Measurements from ENCODE around the gene SPPL2A. TPM values are rescaled to one million over a fixed set of nuclear protein-coding genes. Genes with fewer than 3 reads are reported as not detected.
"Not testable (repeated sequence)": the region's sequence is repeated elsewhere in the genome, so short reads cannot be mapped to it uniquely, and the experiment has no call there.

SPPL2A gene, protein sequence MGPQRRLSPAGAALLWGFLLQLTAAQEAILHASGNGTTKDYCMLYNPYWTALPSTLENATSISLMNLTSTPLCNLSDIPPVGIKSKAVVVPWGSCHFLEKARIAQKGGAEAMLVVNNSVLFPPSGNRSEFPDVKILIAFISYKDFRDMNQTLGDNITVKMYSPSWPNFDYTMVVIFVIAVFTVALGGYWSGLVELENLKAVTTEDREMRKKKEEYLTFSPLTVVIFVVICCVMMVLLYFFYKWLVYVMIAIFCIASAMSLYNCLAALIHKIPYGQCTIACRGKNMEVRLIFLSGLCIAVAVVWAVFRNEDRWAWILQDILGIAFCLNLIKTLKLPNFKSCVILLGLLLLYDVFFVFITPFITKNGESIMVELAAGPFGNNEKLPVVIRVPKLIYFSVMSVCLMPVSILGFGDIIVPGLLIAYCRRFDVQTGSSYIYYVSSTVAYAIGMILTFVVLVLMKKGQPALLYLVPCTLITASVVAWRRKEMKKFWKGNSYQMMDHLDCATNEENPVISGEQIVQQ
- 160 and 245 TPM in 2 replicates for total RNA-seq (2014; rRNA removed)
- 44.7 TPM for polyA plus RNA-seq (2012)

DNA sequence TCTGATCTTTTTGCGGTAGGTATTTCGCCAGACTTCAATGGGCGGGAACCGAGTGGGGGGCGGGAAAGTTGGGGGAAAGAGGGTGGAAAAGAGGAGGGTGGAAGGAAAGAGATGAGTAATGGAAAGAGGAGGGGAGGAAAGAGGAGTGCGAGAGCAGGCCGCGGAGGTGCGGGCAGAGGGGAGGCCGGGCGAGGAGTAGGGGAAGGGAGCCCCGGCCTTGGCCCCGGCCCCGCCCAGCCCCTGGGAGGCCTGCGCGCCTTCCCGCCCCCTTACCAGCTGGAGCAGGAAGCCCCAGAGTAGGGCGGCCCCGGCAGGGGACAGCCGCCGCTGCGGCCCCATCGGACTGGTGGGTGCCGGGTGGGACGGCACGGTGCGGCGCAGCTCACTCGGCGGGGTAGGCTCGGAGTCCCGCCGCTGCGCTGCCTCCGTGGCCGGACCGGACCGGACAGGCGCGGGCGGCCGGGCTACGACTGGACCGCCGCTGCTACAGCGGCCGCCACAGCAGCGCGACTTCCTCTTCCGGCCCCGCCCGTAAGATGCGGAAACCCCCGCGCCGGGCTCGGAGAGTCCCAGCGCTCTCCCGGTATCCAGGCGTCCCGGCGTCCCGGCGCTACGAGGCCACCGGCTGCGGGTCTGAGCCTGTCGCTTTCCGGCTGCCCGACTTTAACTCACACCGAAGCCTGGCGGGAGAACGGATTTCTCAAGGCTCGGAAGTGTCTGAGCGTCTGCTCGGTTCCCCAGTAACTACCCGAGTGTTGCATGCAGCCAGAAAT lies at the start of gene SPPL2A:
Gene SPPL2A, minus strand, starts transcription at position 512 of the 773 bp plus-strand sequence. Its CDS starts 173 bp downstream, at position 339.
- DNase-seq (ENCODE audit: low read depth) = peak; percentile 90

DNA sequence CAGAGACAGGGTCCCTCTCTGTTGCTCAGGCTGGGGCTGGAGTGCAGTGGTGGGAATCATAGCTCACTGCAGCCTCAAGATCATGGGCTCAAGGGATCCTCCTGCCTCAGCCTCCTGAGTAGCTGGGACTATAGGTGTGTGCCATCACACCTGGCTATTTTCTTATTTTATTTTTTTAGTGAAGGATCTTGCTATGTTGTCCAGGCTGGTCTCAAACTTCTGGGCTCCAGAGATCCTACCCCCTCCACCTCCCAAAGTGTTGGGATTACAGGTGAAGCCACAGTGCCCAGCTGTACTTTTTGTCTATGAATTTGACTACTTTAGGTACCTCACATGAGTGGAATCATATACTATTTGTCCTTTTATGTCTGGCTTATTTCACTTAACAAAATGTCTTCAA lies 49.1 kb upstream of the SPPL2A start:
- DNase-seq (ENCODE audit: low read depth) = no peak

DNA sequence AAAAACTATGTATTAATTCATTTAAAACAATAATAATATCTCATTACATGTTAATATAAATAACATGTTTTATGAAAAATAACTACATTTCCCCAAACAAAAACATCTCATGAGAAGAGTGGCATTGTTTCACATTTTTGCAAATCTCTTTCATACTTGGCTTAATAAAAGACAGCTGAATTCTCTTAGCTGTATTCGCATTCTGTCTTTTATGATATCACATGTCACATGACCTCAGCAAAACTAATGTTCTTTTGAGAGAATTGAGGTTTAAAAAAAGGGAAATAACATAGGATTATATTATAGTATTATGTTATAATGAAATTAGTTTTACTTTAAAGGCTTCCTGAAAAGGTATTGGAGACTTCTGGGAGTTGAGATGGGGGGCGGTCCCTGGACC lies 48.4 kb upstream of the SPPL2A start:
- DNase-seq (ENCODE audit: low read depth) = peak; percentile 14

DNA sequence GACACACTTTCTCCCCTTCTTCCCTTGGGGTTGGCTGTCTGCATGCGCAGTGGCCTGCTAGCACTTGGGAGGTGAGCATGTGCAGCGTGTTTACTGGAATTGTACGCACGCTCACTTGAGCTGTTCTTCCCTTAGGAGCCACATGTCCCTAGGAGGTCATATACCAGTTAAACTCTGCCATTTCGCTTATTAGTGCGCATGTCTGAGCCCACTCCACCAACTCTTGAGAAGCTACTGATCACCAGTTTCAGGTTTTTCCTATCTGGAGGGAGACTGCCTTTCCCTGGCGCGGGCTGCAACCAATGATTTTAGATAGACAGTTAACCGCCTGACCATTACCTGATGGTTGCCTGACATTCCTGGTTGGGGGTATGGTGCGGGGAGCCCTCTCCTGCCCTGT lies 47.6 kb upstream of the SPPL2A start:
- DNase-seq (ENCODE audit: low read depth) = no peak

DNA sequence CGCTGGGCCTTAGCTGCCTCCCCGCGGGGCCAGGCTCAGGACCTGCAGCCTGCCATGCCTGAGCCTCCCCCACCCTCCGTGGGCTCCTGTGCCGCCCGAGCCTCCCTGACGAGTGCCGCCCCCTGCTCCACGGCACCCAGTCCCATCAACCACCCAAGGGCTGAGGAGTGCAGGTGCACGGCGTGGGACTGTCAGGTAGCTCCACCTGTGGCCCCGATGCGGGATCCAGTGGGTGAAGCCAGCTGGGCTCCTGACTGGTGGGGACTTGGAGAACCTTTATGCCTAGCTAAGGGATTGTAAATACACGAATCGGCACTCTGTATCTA lies 46.6 kb upstream of the SPPL2A start:
- DNase-seq (ENCODE audit: low read depth) = not testable (repeated sequence)

DNA sequence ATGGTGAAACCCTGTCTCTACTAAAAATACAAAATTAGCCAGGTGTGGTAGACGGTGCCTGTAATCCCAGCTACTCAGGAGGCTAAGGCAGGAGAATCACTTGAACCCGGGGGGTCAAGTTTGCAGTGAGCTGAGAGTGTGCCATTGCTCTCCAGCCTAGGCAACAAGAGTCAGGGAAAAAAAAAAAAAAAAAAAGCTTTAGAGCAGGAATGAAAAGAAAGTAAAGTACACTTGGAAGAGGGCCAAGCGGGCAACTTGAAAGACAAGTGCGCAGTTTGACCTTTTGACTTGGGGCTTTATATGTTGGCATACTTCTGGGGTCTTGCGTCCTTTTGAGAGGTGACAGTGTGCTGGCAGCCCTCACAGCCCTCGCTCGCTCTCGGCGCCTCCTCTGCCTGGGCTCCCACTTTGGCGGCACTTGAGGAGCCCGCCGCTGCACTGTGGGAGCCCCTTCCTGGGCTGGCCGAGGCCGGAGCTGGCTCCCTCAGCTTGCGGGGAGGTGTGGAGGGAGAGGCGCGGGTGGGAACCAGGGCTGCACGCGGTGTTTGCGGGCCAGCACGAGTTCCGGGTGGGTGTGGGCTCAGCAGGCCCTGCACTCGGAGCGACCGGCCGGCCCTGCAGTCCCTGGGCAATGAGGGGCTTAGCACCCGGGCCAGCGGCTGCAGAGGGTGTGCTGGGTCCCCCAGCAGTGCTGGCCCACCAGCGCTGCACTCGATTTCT lies 46.1 kb upstream of the SPPL2A start:
- not testable (repeated sequence) for DNase-seq (ENCODE audit: low read depth)

DNA sequence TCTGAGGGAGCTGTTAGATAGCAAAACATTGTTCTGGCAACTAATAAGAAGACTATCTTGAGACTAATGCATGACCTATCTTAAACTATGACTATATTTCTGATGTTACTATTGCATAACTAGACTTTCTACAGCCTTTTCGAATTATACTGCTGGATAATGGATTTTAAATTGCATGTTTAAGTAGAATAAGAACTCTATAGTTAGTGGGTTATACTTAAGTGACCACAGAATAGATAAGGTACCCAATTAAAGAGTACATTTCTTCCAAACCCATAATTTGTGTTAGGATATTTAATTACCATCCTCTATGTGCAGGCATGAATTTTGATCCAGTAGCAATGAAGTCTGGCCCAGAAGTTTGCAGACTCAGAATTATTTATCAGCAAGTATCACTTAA lies 44.6 kb upstream of the SPPL2A start:
- DNase-seq (ENCODE audit: low read depth) = no peak

DNA sequence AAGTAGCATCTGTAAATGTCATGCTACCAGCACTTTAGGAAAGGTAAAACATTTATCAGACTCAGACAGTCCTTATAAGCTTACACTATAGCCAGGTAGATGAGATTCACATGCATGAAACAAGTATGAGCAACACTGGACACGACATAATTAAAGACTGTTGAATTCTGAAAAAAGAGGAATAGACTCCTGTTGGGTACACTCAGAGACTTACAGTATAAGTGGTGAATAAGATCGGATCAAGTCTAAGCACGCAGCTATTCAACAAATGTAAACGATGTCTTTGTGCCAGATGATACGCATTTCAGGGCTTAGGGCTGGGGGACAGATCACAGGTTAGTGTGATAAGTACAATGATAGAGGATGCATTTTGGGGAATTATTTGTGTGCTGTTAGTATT lies 43.2 kb upstream of the SPPL2A start:
- no peak for DNase-seq (ENCODE audit: low read depth)

DNA sequence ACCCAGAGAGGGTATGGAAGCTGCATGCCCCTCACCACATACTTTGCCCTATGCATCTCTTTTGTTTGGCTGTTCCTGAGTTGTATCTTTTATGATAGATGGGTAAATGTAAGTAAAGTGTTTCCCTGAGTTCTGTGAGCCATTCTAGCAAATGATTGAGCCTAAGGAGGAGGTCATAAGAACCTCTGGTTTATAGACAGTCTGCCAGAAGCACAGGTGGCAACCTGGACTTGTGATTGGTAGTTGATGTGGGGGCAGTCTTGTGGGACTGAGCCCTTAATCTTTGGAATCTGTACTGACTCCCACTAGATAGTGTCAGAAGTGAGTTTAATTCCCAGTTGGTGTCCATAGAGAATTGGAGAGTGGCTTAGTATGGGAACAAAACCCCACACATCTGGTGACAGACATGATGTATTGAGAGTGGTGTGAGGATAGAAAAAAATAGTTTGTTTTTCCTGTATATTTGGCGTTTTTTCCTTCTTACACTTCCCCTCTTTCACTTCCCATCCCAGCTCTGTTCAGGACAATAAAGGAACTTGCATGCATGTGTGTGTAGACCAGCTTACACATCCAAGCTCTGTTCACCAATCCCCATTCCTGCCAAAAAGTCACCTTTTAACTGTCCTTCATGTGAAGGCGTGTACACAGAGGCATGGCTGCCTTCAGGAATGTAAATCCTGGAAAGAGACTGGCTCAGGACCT lies 38.1 kb upstream of the SPPL2A start:
- no peak for DNase-seq (ENCODE audit: low read depth)

DNA sequence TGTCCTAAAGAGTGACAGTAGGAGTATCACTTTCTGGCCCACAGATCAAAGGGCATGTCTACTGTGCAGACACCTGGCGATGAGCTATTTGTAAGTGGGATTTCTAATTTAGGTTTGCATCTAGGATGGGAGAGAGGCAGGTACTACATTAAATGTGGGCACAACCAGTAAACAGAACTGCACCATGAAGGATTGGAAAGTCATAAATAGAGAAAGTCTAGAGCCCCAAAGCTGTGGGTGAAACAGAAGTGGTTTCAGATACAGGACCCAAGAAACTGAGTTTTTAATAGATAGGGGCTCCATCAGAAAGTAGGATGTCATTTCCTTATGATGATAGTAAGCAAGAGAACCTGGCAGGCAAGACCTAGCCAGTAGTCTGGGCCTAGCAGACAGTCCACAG lies 35.2 kb upstream of the SPPL2A start:
- no peak for DNase-seq (ENCODE audit: low read depth)

DNA sequence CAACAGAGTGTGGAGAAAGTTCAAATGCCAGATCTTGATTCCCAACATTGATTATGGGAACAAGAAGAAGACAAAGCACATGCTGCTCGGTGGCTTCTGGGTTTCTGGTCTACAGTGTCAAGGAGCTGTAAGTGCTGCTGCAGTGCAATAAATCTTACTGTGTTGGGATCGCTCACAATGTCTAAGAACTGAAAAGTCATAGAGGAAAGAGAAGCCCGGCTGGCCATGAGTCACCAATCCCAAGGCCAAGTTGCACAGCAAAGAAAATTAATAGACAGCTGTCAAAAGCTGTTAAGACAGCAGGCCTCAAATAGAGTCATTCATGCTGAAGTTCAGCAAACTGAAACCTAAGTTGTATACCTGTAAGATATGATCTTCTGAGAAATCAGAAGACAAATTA lies 33.2 kb upstream of the SPPL2A start:
- DNase-seq (ENCODE audit: low read depth) = peak; percentile 63

DNA sequence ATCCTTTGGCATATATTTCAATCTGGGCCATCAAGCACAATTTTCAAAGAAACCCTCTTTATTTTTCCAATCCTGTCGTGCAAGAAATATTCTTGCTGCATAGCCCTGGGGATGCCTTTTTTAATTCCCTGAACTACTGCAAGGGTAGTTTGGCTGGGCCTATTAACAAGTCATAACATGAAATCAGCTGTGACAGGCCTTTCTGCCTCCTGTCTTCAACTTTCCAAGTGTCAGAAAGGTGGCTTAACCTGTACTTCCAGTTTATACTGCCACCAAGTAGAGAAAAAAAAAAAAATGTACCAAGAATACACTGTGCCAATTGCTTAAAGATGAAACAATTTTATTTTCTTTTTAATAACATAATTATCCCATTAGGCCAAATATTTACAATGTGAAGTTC lies 32.4 kb upstream of the SPPL2A start:
- no peak for DNase-seq (ENCODE audit: low read depth)

DNA sequence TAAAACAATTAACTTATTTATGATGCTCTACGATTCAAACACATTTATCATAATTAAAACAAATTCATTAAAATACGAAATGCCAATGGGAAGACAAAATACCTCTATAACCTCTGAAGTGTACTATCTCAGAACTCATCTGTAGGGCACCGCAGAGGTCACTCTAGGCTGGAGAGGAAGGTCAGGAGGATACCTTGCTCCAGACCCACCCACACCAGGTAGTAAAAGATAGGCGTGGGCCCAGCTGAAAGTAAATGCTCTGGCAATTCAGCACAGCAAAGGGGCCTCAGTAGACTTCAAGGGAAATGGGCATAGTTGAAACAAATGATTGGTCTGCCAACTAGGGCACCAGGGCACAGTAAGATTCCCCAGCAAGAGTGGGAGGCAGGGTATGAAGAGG lies 26.0 kb upstream of the SPPL2A start:
- DNase-seq (ENCODE audit: low read depth) = no peak

DNA sequence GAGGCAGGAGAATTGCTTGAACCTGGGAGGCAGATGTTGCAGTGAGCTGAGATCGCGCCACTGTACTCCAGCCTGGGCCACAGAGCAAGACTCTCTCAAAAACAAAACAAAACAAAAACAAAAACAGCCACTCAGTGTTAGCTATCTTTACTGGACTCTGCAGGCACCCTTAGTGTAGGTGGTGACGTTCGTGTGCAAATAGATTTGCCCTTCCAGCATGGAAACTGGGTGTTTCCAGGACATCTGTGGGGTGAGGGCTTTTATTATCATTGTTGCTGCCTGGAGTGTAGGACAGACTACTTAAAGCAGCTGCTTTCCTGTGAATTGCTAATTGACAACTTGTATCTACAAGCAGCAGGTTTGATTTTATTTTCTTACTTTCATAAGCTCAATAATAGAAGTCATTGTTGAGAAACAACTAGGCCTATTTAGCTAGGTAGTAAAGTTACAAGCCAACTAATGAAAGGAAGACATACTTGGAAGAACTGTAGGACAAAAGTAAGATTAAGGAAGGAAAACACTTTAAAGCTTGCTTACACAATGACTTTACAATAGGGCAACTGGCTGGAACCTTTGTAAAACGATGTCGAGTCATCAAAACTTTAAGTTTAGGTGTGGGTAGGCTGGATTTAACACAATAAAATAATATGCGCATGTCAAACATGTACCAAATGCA lies 25.4 kb upstream of the SPPL2A start:
- no peak for DNase-seq (ENCODE audit: low read depth)

DNA sequence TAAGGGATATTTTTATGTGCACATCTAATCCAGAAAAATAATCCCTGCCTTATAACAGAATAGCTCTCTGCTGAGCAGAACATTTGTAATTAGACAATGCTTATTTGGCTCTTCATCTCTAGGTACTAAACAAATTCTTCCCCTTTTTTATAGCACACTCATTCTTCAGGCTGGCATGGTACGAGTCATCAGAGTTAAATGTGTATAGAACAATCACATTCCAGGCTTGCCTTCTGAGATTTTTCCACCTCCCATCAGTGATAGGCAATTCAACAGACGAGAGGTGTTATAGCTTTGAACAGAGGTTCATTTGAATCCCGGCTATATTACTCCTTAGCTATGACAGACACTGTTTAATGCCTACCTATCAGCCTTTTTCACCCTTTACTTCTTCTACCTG lies 21.4 kb upstream of the SPPL2A start:
- no peak for DNase-seq (ENCODE audit: low read depth)

DNA sequence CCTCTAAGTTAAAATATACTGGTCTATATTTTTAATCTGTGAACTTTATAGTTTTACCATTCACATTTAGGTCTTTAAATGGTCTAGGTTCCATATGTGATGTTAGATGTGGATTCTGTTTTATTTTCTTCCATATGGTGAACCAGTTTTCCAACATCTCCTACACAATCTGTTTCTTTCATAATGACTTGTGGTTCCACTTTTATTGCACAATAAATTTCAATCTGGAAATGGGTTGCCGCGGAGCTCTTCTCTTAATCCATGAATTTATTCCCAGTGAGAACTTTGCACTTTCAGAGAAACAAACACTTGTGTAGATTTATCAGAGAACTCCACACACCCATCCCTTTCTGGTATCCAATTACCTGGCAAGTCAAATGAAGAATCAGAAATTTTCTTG lies 20.9 kb upstream of the SPPL2A start:
- DNase-seq (ENCODE audit: low read depth) = no peak

DNA sequence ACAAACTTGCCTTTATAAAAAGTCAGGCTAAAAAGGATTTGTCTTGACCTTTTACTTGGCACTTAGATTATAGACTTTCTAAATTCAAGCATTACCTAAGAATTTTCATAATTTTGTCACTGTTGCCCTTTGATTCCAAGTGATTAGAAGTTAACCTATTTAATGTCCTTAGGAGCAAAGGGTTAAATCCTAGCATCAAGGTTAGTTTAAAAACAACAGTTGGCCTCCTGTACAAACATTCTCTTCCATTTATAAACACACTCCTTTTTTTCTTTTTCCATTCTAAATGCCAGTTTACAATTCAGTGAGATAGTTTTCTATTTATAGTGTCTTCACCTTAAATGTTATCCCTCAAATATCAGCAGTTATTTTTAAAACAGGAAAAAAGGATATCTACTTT lies 18.4 kb upstream of the SPPL2A start:
- no peak for DNase-seq (ENCODE audit: low read depth)

DNA sequence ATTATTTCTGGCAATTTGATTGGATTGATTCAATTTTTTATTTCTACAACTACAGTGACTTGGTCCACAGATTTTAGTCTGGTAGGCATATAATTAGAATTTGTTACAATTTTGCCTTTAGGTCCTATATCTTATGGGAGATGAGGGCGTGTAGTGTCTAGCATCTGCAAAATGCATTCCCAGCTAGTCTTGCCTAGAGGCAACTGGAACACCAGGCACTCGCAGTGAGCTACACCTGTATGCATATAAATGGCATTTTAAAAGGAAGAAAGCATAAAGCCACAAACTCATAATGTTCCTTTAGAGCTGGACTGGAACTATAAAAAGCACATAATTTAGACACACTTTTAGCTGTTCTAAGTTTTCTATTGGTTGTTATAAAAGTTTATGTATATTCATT lies 17.9 kb upstream of the SPPL2A start:
- no peak for DNase-seq (ENCODE audit: low read depth)

DNA sequence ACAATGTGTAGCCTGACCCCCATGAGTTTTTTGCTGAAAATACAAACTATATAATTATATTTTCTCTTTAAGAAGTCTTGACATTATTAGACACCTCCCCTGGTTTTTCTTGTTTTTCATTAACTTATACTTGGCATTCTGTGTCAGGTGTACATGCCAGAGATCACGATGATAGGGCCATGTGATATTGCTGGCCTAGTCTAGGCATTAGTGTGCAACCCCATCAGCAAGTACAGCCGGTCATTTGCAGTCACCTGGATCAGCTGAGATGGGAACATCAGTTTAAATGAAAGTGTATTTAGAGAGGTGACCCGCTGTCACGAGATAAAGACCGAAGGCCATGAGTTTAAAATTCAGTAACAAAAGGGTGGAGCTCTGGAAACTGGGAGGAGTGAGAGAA lies 12.6 kb upstream of the SPPL2A start:
- no peak for DNase-seq (ENCODE audit: low read depth)

DNA sequence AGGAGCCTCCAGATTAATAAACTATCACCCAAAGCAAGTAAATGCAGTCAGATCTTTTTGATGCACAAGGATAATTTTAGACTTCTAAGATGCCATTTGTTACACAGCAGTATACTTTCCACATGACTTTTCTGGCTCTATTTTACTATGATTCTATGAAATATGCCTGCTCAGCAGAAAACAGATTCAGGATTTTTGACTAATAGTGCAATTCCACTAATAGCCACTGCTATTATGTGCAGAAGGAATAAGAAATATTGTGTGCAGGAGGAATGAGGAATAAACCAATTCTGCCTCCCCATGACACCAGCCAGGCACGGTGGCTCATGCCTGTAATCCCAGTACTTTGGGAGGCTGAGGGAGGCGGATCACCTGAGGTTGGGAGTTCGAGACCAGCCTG lies 11.5 kb upstream of the SPPL2A start:
- DNase-seq (ENCODE audit: low read depth) = no peak

DNA sequence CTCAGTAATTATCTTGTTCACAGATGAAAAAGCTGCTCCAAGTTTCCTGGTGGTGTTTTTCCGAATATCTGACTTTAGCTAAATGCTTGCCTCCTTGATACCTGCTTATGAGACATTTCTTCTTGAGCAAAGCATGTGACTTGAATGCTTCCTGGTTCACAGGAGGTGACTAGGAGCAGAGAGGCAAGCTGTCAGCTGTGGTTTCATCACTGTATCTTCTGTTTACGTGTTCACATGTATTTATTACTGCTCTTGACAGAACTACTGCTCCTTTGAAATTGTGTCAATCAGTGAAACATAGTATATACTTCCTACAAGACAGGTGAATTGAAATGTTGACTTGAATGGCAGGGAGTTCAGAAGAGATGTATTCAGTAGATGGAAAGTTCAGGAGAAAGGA lies 8.9 kb upstream of the SPPL2A start:
- no peak for DNase-seq (ENCODE audit: low read depth)
